Jurkat, Clone E6-1 (cell line): Measurements from ENCODE around the gene ABTB1.
"Not testable (repeated sequence)": the region's sequence is repeated elsewhere in the genome, so short reads cannot be mapped to it uniquely, and the experiment has no call there.

Experiments
- DNase-seq: peaks from one replicate; pipeline ENCODE4 v3.0.0-alpha.2; 2011; ENCODE audit warnings: low read depth, low spot score
- H3K4me3 ChIP-seq: 2 replicates; pipeline ENCODE4 v1.5.1; 2011; ENCODE audit warnings: mild to moderate bottlenecking, low read length, control low read depth, moderate library complexity

ABTB1 gene

GRCh38 chr3:127682175-127682554 lies 9.4 kb downstream of the ABTB1 start:
- not testable (repeated sequence) for DNase-seq, H3K4me3 ChIP-seq

DNA sequence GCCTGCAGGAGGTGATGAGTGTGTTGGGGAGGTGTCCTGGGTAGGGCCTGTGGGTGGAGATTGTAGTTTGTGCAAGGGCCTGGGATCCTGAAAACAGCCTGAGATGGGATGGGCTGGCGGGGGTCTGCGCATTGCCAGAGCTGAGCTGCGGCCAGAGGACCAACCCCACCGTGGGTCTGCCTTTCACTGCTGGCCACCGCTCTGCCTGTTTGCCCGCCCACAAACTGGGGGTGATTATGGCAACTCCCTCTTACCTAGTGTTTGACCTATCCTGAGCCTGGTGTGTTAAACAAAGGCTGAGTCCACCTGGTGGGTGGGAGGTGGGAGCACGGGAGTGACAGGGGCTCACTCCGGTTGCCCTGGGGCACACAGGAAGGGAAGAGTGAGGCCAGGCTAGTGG lies 9.8 kb downstream of the ABTB1 start:
- no peak overlapping the region for H3K4me3 ChIP-seq
- no peak for DNase-seq

DNA sequence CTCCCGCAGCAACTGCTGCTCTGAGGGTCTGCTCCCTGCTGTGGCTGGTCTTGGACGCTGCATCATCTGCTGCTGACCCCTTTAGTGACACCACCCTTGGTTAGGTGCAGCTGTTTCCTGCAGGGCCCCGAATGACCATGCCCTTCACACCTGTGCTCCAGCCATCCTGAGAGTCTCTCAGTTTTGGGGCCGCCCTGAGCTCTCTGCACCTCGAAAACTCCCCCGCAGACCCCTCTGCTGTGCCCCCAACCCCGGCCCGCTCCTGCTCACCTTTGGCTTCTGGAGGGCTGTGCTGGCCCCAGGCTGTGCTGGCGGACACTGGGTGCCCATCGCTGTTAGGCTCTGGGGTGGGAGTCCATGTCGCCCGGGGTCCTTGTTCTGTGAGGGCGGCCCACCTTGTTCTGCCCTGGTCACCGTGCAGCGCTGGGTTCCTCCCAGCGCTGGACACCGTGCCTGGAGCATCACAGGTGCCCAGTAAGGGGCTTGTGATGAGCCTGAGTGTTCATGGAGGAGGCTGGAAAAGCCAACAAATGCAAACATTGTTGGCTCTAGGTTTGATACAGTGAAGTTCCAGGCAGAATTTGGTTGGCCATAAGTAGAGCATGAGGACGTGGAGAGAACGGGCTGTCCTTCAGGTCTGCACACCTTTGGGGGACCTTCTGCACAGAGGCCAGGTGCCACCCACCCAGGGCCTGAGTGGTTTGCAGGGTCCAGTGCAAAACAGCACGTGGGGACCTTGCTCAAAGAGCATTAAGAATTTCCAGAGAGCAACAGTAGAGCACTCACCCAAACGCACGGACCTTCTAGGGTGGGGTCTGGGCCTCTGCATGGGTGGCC lies 12.3 kb downstream of the ABTB1 start:
- DNase-seq: no peak

DNA sequence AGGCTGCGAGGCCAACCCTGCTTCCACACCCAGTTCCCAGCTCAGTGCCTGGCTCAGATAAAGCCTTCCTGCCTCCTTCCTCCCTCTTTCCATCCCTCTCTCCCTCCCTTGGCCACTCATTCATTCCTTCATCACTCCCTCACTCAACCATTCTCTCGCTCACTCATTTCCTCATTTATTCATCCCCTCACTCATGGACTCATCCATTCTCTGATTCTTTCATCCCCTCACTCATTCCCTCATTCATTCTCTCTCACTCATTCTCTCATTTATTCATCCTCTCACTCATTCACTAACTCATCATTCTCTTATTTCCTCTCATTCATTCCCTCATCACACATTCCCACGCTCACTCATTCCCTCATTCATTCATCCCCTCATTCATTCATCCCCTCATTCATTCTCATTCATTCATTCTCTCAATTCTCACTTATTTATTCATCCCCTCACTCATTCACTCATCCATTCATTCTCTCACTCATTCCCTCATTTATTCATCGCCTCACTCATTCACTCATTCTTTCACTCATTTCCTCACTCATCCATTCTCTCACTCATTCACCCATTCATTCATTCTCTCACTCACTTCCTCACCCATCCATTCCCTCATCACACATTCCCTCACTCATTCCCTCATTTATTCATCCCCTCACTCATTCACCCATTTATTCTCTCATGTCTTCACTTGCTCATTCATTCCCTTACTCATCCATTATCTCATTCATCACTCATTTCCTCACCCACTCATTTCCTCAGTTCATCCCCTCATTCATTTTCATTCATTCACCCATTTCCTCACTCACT lies 13.2 kb downstream of the ABTB1 start:
- no peak for DNase-seq

More for the DNA sequence above, 12.3 kb downstream of the ABTB1 start:
- H3K4me3 ChIP-seq: no peak overlapping the region

DNA sequence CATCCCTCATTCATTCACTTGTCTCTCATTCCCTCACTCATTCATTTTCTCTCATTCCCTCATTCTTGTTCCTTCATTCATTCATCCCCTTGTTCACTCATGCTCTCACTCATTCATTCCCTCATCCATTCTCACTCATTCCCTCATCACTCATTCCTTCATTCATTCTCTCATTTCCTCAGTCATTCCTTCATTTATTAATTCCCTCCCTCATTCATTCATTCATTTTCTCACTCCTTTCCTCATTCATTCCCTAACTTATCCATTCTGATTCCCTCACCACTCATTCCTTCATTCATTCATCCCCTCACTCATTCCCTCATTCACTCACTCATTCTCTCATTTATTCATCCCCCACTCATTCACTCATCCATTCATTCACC lies 13.8 kb downstream of the ABTB1 start:
- H3K4me3 ChIP-seq: no peak overlapping the region
- no peak for DNase-seq

More for the DNA sequence above, 13.2 kb downstream of the ABTB1 start:
- H3K4me3 ChIP-seq: no peak overlapping the region

DNA sequence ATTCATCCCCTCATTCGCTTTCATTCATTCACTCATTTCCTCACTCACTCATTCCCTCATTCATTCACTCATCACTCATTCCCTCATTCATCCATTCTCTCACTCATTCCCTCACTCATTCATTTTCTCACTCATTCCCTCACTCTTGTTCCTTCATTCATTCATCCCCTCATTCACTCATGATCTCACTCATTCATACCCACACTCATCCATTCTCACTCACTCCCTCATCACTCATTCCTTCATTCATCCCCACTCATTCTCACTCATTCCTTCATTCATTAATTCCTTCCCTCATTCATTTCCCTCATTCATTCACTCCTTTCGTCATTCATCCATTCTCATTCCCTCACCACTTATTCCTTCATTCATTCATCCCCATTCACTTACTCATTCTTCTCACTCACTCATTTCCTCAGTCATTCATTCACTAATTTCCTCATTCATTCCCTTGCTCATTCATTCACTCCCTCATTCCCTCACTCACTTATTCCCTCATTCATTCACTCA lies 14.5 kb downstream of the ABTB1 start:
- no peak overlapping the region for H3K4me3 ChIP-seq
- no peak for DNase-seq

GRCh38 chr3:127688022-127688415 lies 15.3 kb downstream of the ABTB1 start:
- DNase-seq: no peak

GRCh38 chr3:127688416-127689265 lies 15.9 kb downstream of the ABTB1 start:
- no peak overlapping the region for H3K4me3 ChIP-seq
- no peak for DNase-seq

More at GRCh38 chr3:127688022-127688415, 15.3 kb downstream of the ABTB1 start:
- H3K4me3 ChIP-seq: no peak overlapping the region

GRCh38 chr3:127689266-127689860 lies 16.6 kb downstream of the ABTB1 start:
- DNase-seq: no peak
- no peak overlapping the region for H3K4me3 ChIP-seq

- DNase-seq: no peak
These were observed 17.4 kb downstream of the ABTB1 start for GRCh38 chr3:127690106-127690505.

DNA sequence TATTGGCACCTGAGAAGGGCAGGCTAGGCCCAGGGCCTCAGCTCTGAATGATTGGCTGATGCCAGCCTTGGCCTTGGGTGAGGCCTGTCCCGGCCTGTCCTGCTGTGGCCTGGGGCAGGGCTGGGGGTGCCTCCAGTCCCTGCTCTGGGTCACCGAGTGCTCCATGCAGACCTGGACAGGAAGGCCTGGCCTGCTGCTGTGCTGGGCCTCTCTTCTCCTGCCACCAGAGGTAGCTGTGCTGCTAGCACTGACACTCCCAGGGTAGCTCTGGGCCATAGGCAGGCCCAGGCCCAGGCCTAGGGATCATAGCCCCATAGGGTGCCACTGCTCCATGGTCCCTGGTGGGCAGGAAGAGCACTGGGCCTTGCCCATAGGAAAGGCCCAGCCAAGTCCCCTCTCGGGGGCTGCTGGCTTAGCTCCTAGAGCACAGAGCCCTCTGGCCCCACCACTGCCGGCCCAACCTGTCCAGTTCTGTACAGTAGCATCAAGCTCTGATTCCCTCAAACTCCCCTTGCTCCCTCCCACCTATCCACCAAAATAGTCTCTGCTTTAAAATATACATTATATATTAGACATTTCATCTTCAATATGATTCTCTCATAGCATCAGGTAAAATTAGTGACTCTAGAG lies 18.2 kb downstream of the ABTB1 start:
- DNase-seq: no peak
- H3K4me3 ChIP-seq: no peak overlapping the region

More at GRCh38 chr3:127690106-127690505, 17.4 kb downstream of the ABTB1 start:
- no peak overlapping the region for H3K4me3 ChIP-seq

DNA sequence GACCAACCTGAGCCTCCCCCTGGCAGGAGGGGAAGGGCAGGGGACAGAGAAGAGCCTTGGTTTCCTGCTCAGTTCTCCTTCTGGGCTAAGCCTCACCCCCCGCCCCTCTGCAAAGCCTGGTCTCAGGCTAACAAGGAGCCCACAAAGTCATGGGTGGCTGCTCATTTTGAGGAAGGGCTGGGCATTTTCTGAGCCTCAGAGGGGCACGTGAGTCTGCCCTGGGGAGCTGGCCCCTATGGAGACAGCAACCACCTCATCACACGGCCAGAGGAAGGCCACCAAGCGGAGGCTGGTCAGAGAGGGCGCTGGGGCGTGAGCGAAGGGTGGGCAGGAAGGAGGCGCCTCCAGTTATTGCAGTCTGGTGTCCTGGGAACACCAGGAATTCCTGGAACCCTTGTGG lies 18.7 kb downstream of the ABTB1 start:
- no peak overlapping the region for H3K4me3 ChIP-seq
- DNase-seq: no peak

DNA sequence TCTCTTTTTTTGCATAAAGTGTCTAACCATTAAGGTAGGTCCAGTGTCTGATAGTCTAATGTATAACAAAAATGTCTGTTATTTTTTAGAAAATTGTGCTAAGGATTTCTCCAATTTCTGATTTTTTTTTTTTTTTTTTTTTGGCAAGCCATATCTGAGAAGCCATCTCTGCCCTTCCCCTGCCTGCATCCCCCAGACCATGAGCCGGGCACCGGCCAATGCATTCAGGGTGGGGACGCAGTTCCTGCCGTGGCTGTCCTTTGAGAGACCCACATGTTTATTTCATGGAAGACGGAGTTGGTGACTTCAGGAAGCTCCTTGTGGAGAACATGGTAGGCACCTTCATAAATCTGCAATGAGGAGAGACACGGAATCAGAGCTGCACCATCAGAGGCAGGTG lies 19.2 kb downstream of the ABTB1 start:
- DNase-seq: no peak
- H3K4me3 ChIP-seq: no peak overlapping the region

DNA sequence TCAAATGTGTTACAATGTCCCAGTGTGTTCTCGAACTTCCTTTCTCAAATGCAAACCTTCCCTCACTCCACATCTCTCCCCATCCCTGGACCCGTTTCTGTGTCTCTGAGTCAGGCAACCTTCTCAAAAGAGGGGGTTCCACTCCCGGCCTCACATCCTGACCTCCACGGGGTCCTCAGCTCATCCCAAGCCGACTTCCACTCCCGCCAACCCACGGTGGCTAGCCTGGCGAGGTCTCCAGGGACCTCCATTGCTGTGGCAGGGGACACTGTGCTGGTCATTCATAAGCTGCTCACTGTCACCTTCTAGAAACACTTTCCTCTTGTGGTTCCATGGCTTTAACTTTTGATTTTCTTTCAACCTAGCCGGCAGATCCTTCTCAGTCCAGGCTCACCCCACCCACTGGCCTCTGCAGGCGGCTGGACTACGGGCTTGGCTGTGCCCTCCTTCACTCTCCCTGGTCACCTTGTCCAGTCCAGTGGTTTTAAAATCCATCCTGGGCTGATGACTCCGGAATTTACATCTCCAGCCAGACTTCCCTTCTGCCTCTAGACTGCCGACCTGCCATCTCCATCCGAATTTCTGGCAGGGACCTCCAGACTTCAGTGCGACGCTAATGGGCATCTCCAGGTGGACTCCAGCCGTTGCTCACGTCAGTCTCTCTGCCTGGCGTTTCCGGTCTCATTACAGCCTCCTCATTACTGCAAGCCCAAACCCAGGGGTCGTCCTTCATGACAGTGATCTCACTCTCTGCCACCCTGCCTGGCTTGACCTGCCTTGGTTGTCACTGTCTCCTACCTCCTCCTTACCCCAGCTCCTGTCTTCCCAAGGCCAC lies 20.0 kb downstream of the ABTB1 start:
- no peak overlapping the region for H3K4me3 ChIP-seq
- no peak for DNase-seq

DNA sequence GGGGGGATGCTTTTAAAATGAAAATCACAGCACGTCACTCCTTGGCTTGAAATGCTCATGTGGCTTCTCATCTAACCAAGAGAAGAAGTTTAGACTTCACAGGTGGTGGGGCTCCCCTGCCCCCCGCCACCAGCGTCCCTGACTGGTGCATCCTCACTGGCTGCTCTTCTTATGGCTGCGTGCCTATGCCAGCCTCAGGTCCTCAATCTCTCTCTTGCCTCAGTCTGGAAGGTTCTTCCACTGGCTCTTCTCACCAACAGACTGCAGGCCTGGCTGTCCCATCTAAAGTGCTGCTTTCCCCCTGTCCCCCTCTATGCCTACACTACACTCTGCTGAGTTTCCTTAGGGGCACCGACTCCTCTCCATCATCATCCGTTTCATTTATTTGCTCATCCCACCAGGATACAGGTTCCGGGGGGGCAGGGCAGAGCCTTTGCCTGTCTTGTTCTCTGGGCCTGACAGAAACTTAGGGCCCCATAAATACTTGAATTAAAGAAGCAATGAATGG lies 20.6 kb downstream of the ABTB1 start:
- DNase-seq: no peak
- no peak overlapping the region for H3K4me3 ChIP-seq

- peak; percentile 36 for DNase-seq
- no peak overlapping the region for H3K4me3 ChIP-seq
These were observed 21.9 kb downstream of the ABTB1 start for GRCh38 chr3:127694467-127695215.
